Liver (tissue), 3 donors: Measurements from ENCODE around the gene KSR2.

Experiments used
- JUND ChIP-seq, 2 donors: IDR thresholded peaks; 2 replicates each; pipeline ENCODE4 v1.6.1; 2016; ENCODE audit warnings: antibody characterized with exemption in 2 of 2
- RAD21 ChIP-seq, 2 donors: IDR thresholded peaks; 2 replicates each; pipeline ENCODE4 v1.6.1; 2016; ENCODE audit warnings: antibody characterized with exemption in 2 of 2, mild to moderate bottlenecking in 2 of 2
- RXRA ChIP-seq, 2 donors: IDR thresholded peaks; 2 replicates each; pipeline ENCODE4 v1.6.1; 2017 to 2018; ENCODE audit warnings: antibody characterized with exemption in 2 of 2, mild to moderate bottlenecking in 1 of 2
- TAF1 ChIP-seq: conservative IDR thresholded peaks from 2 replicates; pipeline ENCODE4 v1.6.1; 2016; ENCODE audit warnings: antibody characterized with exemption, mild to moderate bottlenecking
- ZBTB33 ChIP-seq: IDR thresholded peaks from 2 replicates; pipeline ENCODE4 v1.6.1; 2016; ENCODE audit warnings: antibody characterized with exemption
- TF ChIP-seq, protein P1 (sequence below): IDR thresholded peaks from 2 replicates; pipeline ENCODE4 v1.6.1; 2016; ENCODE audit warnings: antibody characterized with exemption, mild to moderate bottlenecking
- TF ChIP-seq, protein P2 (sequence below): fragments of 150-350 bp; IDR thresholded peaks from 2 replicates; pipeline ENCODE4 v1.5.1; 2017; ENCODE audit warnings: improper control_type of control experiment, low read depth, low read length; ENCODE audit not compliant: missing input control
- donor health status: healthy.
- donor health status: healthy.

- TF ChIP-seq, protein P1, sequence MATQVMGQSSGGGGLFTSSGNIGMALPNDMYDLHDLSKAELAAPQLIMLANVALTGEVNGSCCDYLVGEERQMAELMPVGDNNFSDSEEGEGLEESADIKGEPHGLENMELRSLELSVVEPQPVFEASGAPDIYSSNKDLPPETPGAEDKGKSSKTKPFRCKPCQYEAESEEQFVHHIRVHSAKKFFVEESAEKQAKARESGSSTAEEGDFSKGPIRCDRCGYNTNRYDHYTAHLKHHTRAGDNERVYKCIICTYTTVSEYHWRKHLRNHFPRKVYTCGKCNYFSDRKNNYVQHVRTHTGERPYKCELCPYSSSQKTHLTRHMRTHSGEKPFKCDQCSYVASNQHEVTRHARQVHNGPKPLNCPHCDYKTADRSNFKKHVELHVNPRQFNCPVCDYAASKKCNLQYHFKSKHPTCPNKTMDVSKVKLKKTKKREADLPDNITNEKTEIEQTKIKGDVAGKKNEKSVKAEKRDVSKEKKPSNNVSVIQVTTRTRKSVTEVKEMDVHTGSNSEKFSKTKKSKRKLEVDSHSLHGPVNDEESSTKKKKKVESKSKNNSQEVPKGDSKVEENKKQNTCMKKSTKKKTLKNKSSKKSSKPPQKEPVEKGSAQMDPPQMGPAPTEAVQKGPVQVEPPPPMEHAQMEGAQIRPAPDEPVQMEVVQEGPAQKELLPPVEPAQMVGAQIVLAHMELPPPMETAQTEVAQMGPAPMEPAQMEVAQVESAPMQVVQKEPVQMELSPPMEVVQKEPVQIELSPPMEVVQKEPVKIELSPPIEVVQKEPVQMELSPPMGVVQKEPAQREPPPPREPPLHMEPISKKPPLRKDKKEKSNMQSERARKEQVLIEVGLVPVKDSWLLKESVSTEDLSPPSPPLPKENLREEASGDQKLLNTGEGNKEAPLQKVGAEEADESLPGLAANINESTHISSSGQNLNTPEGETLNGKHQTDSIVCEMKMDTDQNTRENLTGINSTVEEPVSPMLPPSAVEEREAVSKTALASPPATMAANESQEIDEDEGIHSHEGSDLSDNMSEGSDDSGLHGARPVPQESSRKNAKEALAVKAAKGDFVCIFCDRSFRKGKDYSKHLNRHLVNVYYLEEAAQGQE = no peak
- TF ChIP-seq RXRA (IDR thresholded peaks at IDR 0.05) = no peak
- TF ChIP-seq, protein P2, sequence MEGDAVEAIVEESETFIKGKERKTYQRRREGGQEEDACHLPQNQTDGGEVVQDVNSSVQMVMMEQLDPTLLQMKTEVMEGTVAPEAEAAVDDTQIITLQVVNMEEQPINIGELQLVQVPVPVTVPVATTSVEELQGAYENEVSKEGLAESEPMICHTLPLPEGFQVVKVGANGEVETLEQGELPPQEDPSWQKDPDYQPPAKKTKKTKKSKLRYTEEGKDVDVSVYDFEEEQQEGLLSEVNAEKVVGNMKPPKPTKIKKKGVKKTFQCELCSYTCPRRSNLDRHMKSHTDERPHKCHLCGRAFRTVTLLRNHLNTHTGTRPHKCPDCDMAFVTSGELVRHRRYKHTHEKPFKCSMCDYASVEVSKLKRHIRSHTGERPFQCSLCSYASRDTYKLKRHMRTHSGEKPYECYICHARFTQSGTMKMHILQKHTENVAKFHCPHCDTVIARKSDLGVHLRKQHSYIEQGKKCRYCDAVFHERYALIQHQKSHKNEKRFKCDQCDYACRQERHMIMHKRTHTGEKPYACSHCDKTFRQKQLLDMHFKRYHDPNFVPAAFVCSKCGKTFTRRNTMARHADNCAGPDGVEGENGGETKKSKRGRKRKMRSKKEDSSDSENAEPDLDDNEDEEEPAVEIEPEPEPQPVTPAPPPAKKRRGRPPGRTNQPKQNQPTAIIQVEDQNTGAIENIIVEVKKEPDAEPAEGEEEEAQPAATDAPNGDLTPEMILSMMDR = no peak
- TF ChIP-seq ZBTB33 = no peak
- TF ChIP-seq TAF1 = no peak
- TF ChIP-seq RAD21 (IDR thresholded peaks at IDR 0.05) = no peak
- TF ChIP-seq JUND (IDR thresholded peaks at IDR 0.05) = no peak
Observed at GRCh38 chr12:117830471-117830870, 138.3 kb downstream of the KSR2 start.
